H1 (cell line): ENCODE data around the gene PPP1R3G. TPM values are rescaled to one million over a fixed set of nuclear protein-coding genes. Genes with fewer than 3 reads are reported as not detected.

Source experiments
- CTCF ChIA-PET: fragments of 300-600 bp; sonication (Branson Sonifier 250); formaldehyde crosslinking; loops from one replicate; lab custom pipeline; 2021; ENCODE audit not compliant: partially characterized antibody; lab: Charles Lee
- POLR2A ChIA-PET: fragments of 300-600 bp; sonication (Branson Sonifier 250); formaldehyde crosslinking; loops from one replicate; lab custom pipeline; 2021; ENCODE audit warnings: inconsistent platforms; ENCODE audit not compliant: partially characterized antibody; lab: Charles Lee
- DNase-seq, 2 experiments: peaks; one replicate each; pipeline versions ENCODE4 v3.0.0 to v3.0.0-alpha.2; 2010 to 2022; ENCODE audit warnings: low spot score in 2 of 2, low read depth in 1 of 2, mixed read lengths in 1 of 2
- FAIRE-seq: peaks from 2 replicates; lab custom pipeline; 2011; peaks lifted over from hg19 to GRCh38; lab: Jason Lieb, UNC
- H2AFZ ChIP-seq: 2 replicates; pipeline ENCODE4 v1.8.1; 2012; ENCODE audit warnings: low read length, inconsistent platforms
- H2AK5ac ChIP-seq: 2 replicates; pipeline ENCODE4 v1.6.1; 2013; ENCODE audit warnings: low read depth, low read length
- H2BK120ac ChIP-seq: replicated peaks from 2 replicates; pipeline ENCODE3; 2013; ENCODE audit warnings: low read depth, low read length, inconsistent platforms
- H2BK12ac ChIP-seq: 2 replicates; pipeline ENCODE4 v1.6.1; 2013; ENCODE audit warnings: low read depth, low read length
- H2BK15ac ChIP-seq: 2 replicates; pipeline ENCODE4 v1.6.1; 2013; ENCODE audit warnings: low read length
- H2BK20ac ChIP-seq: 2 replicates; pipeline ENCODE4 v1.6.1; 2013; ENCODE audit warnings: low read length
- H2BK5ac ChIP-seq: 2 replicates; pipeline ENCODE4 v1.6.1; 2013; ENCODE audit warnings: low read depth, low read length
- H3K14ac ChIP-seq: 2 replicates; pipeline ENCODE4 v1.6.1; 2013; ENCODE audit warnings: inconsistent platforms; ENCODE audit not compliant: insufficient read length
- H3K18ac ChIP-seq: 2 replicates; pipeline ENCODE4 v1.6.1; 2013; ENCODE audit warnings: low read length; ENCODE audit errors: extremely low read depth
- H3K23ac ChIP-seq: 2 replicates; pipeline ENCODE4 v1.6.1; 2013; ENCODE audit warnings: inconsistent platforms; ENCODE audit not compliant: insufficient read length
- H3K23me2 ChIP-seq: 2 replicates; pipeline ENCODE4 v1.6.1; 2013; ENCODE audit warnings: low read depth, low read length
- H3K27ac ChIP-seq: 2 replicates; pipeline ENCODE4 v1.6.1; 2011; ENCODE audit warnings: low read depth, low read length, inconsistent platforms
- H3K27me3 ChIP-seq, 4 experiments: replicated peaks in 1 of 4; 1 replicate in 1 of 4; 2 replicates in 3 of 4; pipeline versions ENCODE4 v1.6.1 to v1.8.1; 2011 to 2013; ENCODE audit warnings: low read length in 3 of 4, mild to moderate bottlenecking in 3 of 4, inconsistent platforms in 2 of 4, mixed read lengths in 2 of 4, moderate library complexity in 1 of 4; ENCODE audit not compliant: control insufficient read depth in 3 of 4, insufficient read depth in 3 of 4; ENCODE audit errors: extremely low read depth in 1 of 4
- H3K36me3 ChIP-seq, 4 experiments: 2 replicates each; pipeline versions ENCODE4 v1.6.1 to v1.8.1; 2011 to 2013; ENCODE audit warnings: mild to moderate bottlenecking in 4 of 4, low read length in 3 of 4, moderate library complexity in 2 of 4, control low read depth in 1 of 4, inconsistent platforms in 1 of 4; ENCODE audit not compliant: insufficient read depth in 4 of 4, control insufficient read depth in 2 of 4
- H3K4ac ChIP-seq: replicated peaks from 2 replicates; pipeline ENCODE3; 2013; ENCODE audit warnings: low read length, low read depth, mixed read lengths, inconsistent platforms; ENCODE audit not compliant: insufficient read length
- H3K4me1 ChIP-seq, 4 experiments: replicated peaks in 1 of 4; 1 replicate in 1 of 4; 2 replicates in 3 of 4; pipeline versions ENCODE4 v1.6.1 to v1.8.1; 2011 to 2013; ENCODE audit warnings: low read length in 3 of 4, inconsistent platforms in 2 of 4, mixed read lengths in 1 of 4; ENCODE audit not compliant: insufficient read depth in 4 of 4, control insufficient read depth in 3 of 4
- H3K4me2 ChIP-seq, 2 experiments: 2 replicates each; pipeline versions ENCODE4 v1.6.1 to v1.8.1; 2011 to 2013; ENCODE audit warnings: low read depth in 2 of 2, low read length in 2 of 2, control low read depth in 1 of 2, inconsistent platforms in 1 of 2, mild to moderate bottlenecking in 1 of 2; ENCODE audit not compliant: insufficient read depth in 1 of 2
- H3K4me3 ChIP-seq, 4 experiments: fragments of 200-600, 300-600 bp in 1 of 4; sonication (generic), shearing (Covaris generic), sonication (Bioruptor Twin) in 1 of 4; 2 replicates each; pipeline versions ENCODE4 v1.5.1 to v1.8.1; 2011 to 2016; ENCODE audit warnings: low read length in 4 of 4, low read depth in 3 of 4, control low read depth in 2 of 4, inconsistent platforms in 2 of 4, mild to moderate bottlenecking in 2 of 4, mixed read lengths in 1 of 4, moderate library complexity in 1 of 4; ENCODE audit not compliant: insufficient read depth in 2 of 4; ENCODE audit errors: extremely low read depth in 1 of 4
- H3K56ac ChIP-seq: replicated peaks from 2 replicates; pipeline ENCODE3; 2013; ENCODE audit warnings: low read depth, mild to moderate bottlenecking, mixed read lengths, low read length, inconsistent platforms; ENCODE audit not compliant: insufficient read length
- H3K79me1 ChIP-seq: 2 replicates; pipeline ENCODE4 v1.6.1; 2013; ENCODE audit warnings: low read depth, low read length, control low read depth
- H3K79me2 ChIP-seq, 2 experiments: 2 replicates each; pipeline versions ENCODE4 v1.6.1 to v1.8.1; 2012 to 2013; ENCODE audit warnings: low read length in 2 of 2, mild to moderate bottlenecking in 2 of 2, inconsistent platforms in 1 of 2; ENCODE audit not compliant: insufficient read depth in 2 of 2, control insufficient read depth in 1 of 2
- H3K9ac ChIP-seq, 4 experiments: replicated peaks in 1 of 4; 1 replicate in 1 of 4; 2 replicates in 3 of 4; pipeline versions ENCODE4 v1.6.1 to v1.8.1; 2011 to 2013; ENCODE audit warnings: low read depth in 3 of 4, low read length in 3 of 4, control low read depth in 2 of 4, mild to moderate bottlenecking in 2 of 4, moderate library complexity in 2 of 4, inconsistent platforms in 1 of 4; ENCODE audit errors: extremely low read depth in 1 of 4
- H3K9me3 ChIP-seq, 2 experiments: 2 replicates each; pipeline versions ENCODE4 v1.6.1 to v1.8.1; 2012 to 2013; ENCODE audit warnings: mild to moderate bottlenecking in 2 of 2, moderate library complexity in 2 of 2, control low read depth in 1 of 2, inconsistent platforms in 1 of 2, low read depth in 1 of 2, low read length in 1 of 2, mixed read lengths in 1 of 2; ENCODE audit not compliant: insufficient read depth in 2 of 2
- H4K20me1 ChIP-seq, 2 experiments: replicated peaks in 1 of 2; 2 replicates each; pipeline versions ENCODE3 to v1.8.1; 2011 to 2013; ENCODE audit warnings: inconsistent platforms in 2 of 2, low read length in 2 of 2, mild to moderate bottlenecking in 1 of 2; ENCODE audit not compliant: insufficient read depth in 2 of 2, control insufficient read depth in 1 of 2
- H4K5ac ChIP-seq: 2 replicates; pipeline ENCODE4 v1.6.1; 2013; ENCODE audit warnings: low read length, low read depth, mixed read lengths, inconsistent platforms; ENCODE audit not compliant: insufficient read length
- H4K8ac ChIP-seq: 2 replicates; pipeline ENCODE4 v1.8.0; 2013; ENCODE audit warnings: mild to moderate bottlenecking, moderate library complexity, low read length, inconsistent platforms; ENCODE audit not compliant: insufficient read depth; ENCODE audit errors: extremely low read depth
- H4K91ac ChIP-seq: replicated peaks from 2 replicates; pipeline ENCODE3; 2013; ENCODE audit warnings: low read length, mixed read lengths, inconsistent platforms; ENCODE audit not compliant: insufficient read length
- SIRT6 ChIP-seq: IDR thresholded peaks from one replicate; pipeline ENCODE4 v1.7.1; 2012; ENCODE audit warnings: low read length, inconsistent platforms
- SP4 ChIP-seq: IDR thresholded peaks from 2 replicates; pipeline ENCODE4 v1.6.1; 2012; ENCODE audit warnings: low read length, inconsistent platforms
- TEAD4 ChIP-seq: IDR thresholded peaks from 2 replicates; pipeline ENCODE4 v1.6.1; 2012; ENCODE audit warnings: low read depth, low read length, inconsistent platforms, mixed read lengths
- WGBS, 2 experiments: shearing (Covaris generic) in 1 of 2; methylation state at CpG; one replicate each; pipeline versions ENCODE4 v1.1.6 to v1.1.7; 2013 to 2015; ENCODE audit warnings: low lambda C conversion rate in 2 of 2, mixed read lengths in 2 of 2, inconsistent platforms in 1 of 2, low coverage in 1 of 2, missing lambda C conversion rate in 1 of 2; ENCODE audit not compliant: insufficient replicate concordance in 2 of 2, insufficient coverage in 1 of 2, insufficient read length in 1 of 2; ENCODE audit errors: extremely low coverage in 1 of 2, missing lambda C conversion rate in 1 of 2; 5-methylcytosine and 5-hydroxymethylcytosine counted together
- polyA plus RNA-seq, 7 experiments: library from polyadenylated mRNA; depleted of rRNA in 3 of 7; stranded (reverse) in 5 of 7; unstranded in 2 of 7; fragments of >200 nt in 5 of 7; fragments of 200-250 nt in 2 of 7; gene quantifications; 1 replicate in 5 of 7; 2 replicates in 1 of 7; 4 replicates in 1 of 7; pipeline versions ENCODE4 v1.2.1 to v1.2.3, GENCODE V29; 2011 to 2013; ENCODE audit warnings: missing spikeins in 2 of 7, mixed read lengths in 2 of 7
- total RNA-seq: library from RNA; stranded (reverse); fragmentation: NEBNext Ultra II Directional; extraction: Animal tissue kit (Norgen Biotek cat#: 25700); gene quantifications from 2 replicates; pipeline ENCODE4 v1.2.1, GENCODE V29; 2021

PPP1R3G gene
- total and polyA plus RNA-seq, 2 of the 8 experiments (the other 6 are each of a cell fraction or from before 2014, with no cell fraction given), result 0.03 to 0.09 TPM

DNA sequence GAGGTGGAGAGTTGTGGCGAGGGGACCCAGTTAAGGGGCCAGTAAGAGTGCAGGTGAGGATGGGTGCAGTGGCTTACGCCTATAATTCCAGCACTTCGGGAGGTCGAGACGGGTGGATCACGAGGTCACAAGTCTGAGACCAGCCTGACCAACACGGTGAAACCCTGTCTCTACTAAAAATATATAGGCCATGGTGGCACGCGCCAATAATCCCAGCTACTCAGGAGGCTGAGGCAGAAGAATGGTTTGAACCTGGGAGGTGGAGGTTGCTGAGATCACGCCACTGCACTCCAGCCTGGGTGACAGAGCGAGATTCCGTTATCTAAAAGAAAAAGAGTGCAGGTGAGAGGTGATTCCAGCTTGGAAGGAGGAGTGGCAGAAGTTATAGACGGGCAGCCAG, 28.0 kb downstream of the PPP1R3G start:
- H2AK5ac ChIP-seq, result no peak overlapping the region
- POLR2A ChIA-PET, result no interaction called here
- H3K4me2 ChIP-seq, result no peak overlapping the region
- FAIRE-seq (no peak), DNase-seq (no peak)
- H3K9me3 ChIP-seq, result no peaks in the 10 kb centered on the region
- H4K20me1 ChIP-seq, result peaks cover 1 to 4% of the 10 kb centered on the region in 2 experiments
- H2BK15ac ChIP-seq, result no peak overlapping the region
- no peaks in the 10 kb centered on the region for H3K4me1 ChIP-seq
- H3K4me3 ChIP-seq, result no peak overlapping the region
- H3K27ac ChIP-seq, result no peak overlapping the region
- H2BK12ac ChIP-seq, result no peak overlapping the region
- no peak overlapping the region for H3K56ac ChIP-seq
- H4K8ac ChIP-seq, result no peak overlapping the region
- no peak overlapping the region for H3K9ac ChIP-seq
- H3K36me3 ChIP-seq, result no peaks in the 10 kb centered on the region
- no peak overlapping the region for H2BK120ac ChIP-seq
- H3K79me1 ChIP-seq, result no peaks in the 10 kb centered on the region
- no peaks in the 10 kb centered on the region for H3K79me2 ChIP-seq
- no peak overlapping the region for H3K18ac ChIP-seq
- TF ChIP-seq SP4 (no peak), SIRT6 (no peak), TEAD4 (no peak)
- H3K27me3 ChIP-seq, result no peaks in the 10 kb centered on the region
- H4K91ac ChIP-seq, result no peak overlapping the region
- no peak overlapping the region for H3K23ac ChIP-seq
- no peak overlapping the region for H4K5ac ChIP-seq
- H2AFZ ChIP-seq, result no peak overlapping the region
- no peak overlapping the region for H2BK20ac ChIP-seq
- H3K14ac ChIP-seq, result no peak overlapping the region
- H3K23me2 ChIP-seq, result no peaks in the 10 kb centered on the region
- no peak overlapping the region for H3K4ac ChIP-seq
- CTCF ChIA-PET, result interaction anchor here (0.8 to 1.3 kb wide), 2 partner anchors 12 to 16 kb away, joined by 3 read pairs; no protein-coding TSS in a partner anchor
- H2BK5ac ChIP-seq, result no peak overlapping the region
- WGBS, 2 experiments, result 91% methylated on average over 13 of the region's 13 CpGs; no CpG with 5 or more reads in 1 of the 2 experiments
